ENCODE data around the gene PPP1R3E.

PPP1R3E gene

GRCh38 chr14:23347406-23348296, 45.0 kb upstream of the PPP1R3E start:
- TF ChIP-seq MAX (IDR thresholded peaks at IDR 0.05; ENCODE audit: low read depth, low read length) (no peak), POLR2A (IDR thresholded peaks at IDR 0.05; ENCODE audit: extremely low read depth, insufficient read length) (no peak), MYC (IDR thresholded peaks at IDR 0.05; ENCODE audit: low read depth, low read length) (no peak)
- TF ChIP-seq, protein P1, sequence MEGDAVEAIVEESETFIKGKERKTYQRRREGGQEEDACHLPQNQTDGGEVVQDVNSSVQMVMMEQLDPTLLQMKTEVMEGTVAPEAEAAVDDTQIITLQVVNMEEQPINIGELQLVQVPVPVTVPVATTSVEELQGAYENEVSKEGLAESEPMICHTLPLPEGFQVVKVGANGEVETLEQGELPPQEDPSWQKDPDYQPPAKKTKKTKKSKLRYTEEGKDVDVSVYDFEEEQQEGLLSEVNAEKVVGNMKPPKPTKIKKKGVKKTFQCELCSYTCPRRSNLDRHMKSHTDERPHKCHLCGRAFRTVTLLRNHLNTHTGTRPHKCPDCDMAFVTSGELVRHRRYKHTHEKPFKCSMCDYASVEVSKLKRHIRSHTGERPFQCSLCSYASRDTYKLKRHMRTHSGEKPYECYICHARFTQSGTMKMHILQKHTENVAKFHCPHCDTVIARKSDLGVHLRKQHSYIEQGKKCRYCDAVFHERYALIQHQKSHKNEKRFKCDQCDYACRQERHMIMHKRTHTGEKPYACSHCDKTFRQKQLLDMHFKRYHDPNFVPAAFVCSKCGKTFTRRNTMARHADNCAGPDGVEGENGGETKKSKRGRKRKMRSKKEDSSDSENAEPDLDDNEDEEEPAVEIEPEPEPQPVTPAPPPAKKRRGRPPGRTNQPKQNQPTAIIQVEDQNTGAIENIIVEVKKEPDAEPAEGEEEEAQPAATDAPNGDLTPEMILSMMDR (IDR thresholded peaks at IDR 0.05; ENCODE audit: low read depth, low read length), result no peak
- no peak overlapping the region for H3K4me3 ChIP-seq (ENCODE audit: low read depth, low read length)
- DNase-seq (ENCODE audit: low read depth), result no peak

DNA sequence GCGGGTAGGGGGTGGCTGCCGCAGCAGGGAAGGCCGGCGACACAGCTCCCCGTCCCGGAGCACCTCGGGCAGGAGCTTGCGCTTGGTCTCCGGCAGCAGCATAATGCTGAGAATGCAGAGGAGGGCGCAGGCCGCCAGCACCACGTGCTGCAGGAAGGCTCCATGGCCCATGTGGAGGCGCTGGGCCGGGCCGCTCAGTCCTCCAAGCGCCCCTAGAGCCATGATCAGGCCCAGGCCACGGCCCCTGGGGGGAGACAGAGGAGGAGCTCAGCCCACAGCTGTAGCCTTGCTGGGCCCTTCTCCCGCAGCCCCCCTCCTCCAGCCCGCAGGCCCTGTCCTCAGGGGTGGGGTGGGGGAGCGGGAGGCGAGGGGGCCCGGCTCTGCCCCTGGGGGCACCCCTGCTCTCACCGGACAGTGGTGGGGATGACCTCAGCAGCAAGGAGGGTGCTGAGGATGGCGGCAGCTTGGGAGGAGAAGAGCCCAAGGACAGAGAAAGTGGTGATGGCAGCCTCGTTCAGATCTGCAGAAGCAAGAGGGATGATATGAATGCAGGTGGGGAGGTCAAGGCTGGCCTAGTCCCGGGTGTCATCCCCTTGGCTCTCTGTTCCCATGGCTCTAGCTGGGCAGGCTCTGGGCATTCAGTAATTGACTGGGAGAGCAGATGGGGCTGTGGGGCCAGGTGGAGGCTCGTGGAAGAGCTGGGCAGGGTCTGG, 44.2 kb upstream of the PPP1R3E start:
- H3K4me3 ChIP-seq (ENCODE audit: low read depth, low read length), result no peak overlapping the region
- no peak for DNase-seq (ENCODE audit: low read depth)
- TF ChIP-seq, protein P1 (IDR thresholded peaks at IDR 0.05; ENCODE audit: low read depth, low read length), result no peak
- no peak for TF ChIP-seq MAX (IDR thresholded peaks at IDR 0.05; ENCODE audit: low read depth, low read length)
- no peak for TF ChIP-seq POLR2A (IDR thresholded peaks at IDR 0.05; ENCODE audit: extremely low read depth, insufficient read length)
- TF ChIP-seq MYC (IDR thresholded peaks at IDR 0.05; ENCODE audit: low read depth, low read length), result no peak

DNA sequence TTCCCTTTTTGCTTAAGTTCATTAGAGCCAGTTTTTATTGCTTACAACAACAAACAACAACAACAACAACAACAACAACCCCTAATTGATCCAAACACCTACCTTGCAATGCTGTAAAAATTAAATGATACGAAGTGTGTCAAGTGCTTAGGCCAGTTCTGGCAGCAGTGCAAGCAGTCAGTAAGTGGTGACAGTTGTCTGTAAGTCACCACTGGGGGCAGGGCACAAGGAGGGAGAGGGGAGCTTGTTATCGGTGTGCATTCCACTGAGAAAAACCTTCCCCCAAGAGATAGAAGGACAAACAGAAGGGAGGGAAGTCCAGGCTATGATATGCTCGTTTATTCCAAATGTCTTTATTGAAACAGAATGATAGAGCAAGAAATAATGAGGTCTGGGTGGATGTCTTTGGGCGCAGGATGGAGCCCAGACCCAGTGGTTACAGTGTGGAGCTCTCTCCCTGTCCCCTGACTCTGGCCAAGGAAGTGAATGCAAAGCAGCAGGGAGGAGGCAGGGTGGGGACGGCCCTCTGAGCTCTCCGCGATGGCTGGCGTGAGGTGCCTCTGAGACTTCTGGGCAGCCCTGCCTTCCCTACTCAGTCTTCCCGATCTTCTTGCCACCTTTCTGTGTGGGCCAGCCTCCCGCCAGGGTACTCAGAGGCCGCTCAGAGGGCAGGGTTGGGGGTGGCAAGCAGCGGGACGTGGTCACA, 43.5 kb upstream of the PPP1R3E start:
- no peak overlapping the region for H3K4me3 ChIP-seq (ENCODE audit: low read depth, low read length)
- TF ChIP-seq POLR2A (IDR thresholded peaks at IDR 0.05; ENCODE audit: extremely low read depth, insufficient read length), result no peak
- TF ChIP-seq MYC (IDR thresholded peaks at IDR 0.05; ENCODE audit: low read depth, low read length), result no peak
- no peak for TF ChIP-seq MAX (IDR thresholded peaks at IDR 0.05; ENCODE audit: low read depth, low read length)
- TF ChIP-seq, protein P1 (IDR thresholded peaks at IDR 0.05; ENCODE audit: low read depth, low read length), result no peak
- DNase-seq (ENCODE audit: low read depth), result no peak

DNA sequence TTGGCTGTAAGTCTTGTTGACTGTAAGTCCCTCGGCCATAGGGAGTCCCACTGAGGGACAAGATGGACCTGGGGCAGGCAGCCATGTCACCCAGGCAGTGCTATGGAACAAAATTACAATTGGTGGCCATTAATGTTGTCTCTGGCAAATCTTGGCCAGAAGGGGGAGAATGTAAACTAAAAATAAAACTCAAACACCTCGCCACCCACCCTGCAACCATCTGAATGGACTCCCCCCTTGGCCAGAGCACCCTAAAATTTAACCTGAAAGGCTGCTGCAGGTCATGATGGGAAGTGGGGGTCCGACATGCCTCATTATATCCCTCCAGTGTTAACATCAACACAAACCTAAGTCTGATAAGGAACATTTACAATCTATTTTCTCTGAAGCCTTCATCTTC, 41.8 kb upstream of the PPP1R3E start:
- no peak overlapping the region for H3K4me3 ChIP-seq (ENCODE audit: low read depth, low read length)
- DNase-seq (ENCODE audit: low read depth), result no peak
- TF ChIP-seq MAX (IDR thresholded peaks at IDR 0.05; ENCODE audit: low read depth, low read length), result no peak
- no peak for TF ChIP-seq MYC (IDR thresholded peaks at IDR 0.05; ENCODE audit: low read depth, low read length)
- no peak for TF ChIP-seq POLR2A (IDR thresholded peaks at IDR 0.05; ENCODE audit: extremely low read depth, insufficient read length)

GRCh38 chr14:23339506-23340268, 37.0 kb upstream of the PPP1R3E start:
- H3K4me3 ChIP-seq (ENCODE audit: low read depth, low read length), result no peak overlapping the region
- TF ChIP-seq MAX (IDR thresholded peaks at IDR 0.05; ENCODE audit: low read depth, low read length) (no peak), MYC (IDR thresholded peaks at IDR 0.05; ENCODE audit: low read depth, low read length) (no peak), POLR2A (IDR thresholded peaks at IDR 0.05; ENCODE audit: extremely low read depth, insufficient read length) (no peak)
- TF ChIP-seq, protein P1 (IDR thresholded peaks at IDR 0.05; ENCODE audit: low read depth, low read length), result no peak
- no peak for DNase-seq (ENCODE audit: low read depth)

Measured in NB4 (cell line).